Cardiac septum (tissue), 1 donor: Measurements from ENCODE around the gene PRAMEF8. TPM values are rescaled to one million over a fixed set of nuclear protein-coding genes. Genes with fewer than 3 reads are reported as not detected.
"Not testable (repeated sequence)": the region's sequence is repeated elsewhere in the genome, so short reads cannot be mapped to it uniquely, and the experiment has no call there.

Experiments
- DNase-seq: peaks from one replicate; pipeline ENCODE4 v3.0.0-alpha.2; 2020; ENCODE audit warnings: low spot score
- intact Hi-C: fragments of 100-400 bp; cut with DNase I; formaldehyde crosslinking; loops from one replicate; pipeline ENCODE4 v1.14.0; 2022
- long read RNA-seq: library from polyadenylated mRNA; unstranded; transcript quantifications from one replicate; pipeline ENCODE4 v2.0.0, GENCODE V29; 2021
- total RNA-seq: library from RNA; stranded (reverse); fragmentation: NEBNext Ultra II Directional; extraction: Animal tissue kit (Norgen Biotek cat#: 25700); gene quantifications from one replicate; pipeline ENCODE4 v1.2.1, GENCODE V29; 2021
- donor health status: DM: no; HTN: no; CAD: no.

Gene PRAMEF8
- not detected for total RNA-seq
- long read RNA-seq = 0 reads

DNA sequence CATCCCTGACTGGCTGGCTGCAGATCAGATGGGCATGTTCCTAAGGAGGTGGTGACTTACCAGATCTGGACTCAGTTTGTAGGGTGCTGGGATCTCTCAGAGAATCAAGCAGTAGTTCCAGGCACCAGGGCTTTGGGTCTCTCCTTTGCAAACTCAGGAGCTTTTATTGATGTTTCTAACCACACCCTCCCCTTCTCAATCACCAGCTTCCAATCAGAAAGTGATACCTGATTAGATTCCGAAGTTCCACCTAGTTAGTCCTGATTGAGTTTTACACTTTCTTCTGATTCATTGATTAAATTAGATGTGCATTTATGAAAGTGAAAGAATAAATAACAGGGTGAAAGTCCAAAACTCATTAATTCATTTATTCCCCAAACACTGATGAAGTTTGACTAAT is at the start of gene PRAMEF8:
TSS of gene PRAMEF8 (minus strand) at position 101 of the 400 bp plus-strand sequence. CDS start 1,046 bp downstream, outside the sequence.
- DNase-seq, intact Hi-C loops: not testable (repeated sequence)

DNA sequence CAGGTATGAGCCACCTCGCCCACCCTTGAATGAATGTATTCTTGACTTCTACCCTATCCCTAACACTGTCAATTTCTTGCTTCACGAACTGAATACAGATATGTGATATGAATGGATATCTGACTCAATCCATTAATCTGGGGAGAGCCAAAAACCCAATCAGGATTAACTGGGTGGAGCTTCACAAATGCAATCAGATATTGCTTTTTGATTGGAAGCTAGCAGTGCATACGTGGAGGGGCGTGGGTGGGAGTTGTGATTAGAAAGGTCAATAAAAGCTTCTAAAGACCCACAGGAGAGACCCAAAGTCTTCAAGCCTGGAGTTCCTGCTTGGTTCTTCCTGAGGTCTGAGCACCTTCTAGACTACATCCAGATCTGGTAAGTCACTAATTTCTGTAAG is 30.3 kb upstream of the PRAMEF8 start, which contains the start of gene PRAMEF15:
TSS of gene PRAMEF15 (plus strand) at position 301 of the 400 bp plus-strand sequence. CDS start 2,827 bp downstream, outside the sequence.
- DNase-seq, intact Hi-C loops: not testable (repeated sequence)

DNA sequence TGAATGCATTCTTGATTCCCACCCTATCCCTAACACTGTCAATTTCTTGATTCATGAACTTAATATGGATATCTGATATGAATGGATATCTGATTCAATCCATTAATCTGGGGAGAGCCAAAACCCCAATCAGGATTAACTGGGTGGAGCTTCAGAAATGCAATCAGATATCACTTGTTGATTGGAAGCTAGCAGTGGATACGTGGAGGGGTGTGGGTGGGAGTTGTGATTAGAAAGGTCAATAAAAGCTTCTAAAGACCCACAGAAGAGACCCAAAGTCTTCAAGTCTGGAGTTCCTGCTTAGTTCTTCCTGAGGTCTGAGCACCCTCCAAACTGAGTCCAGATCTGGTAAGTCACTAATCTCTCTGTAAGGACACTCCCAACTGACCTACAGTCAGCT is 18.3 kb upstream of the PRAMEF8 start, which contains the start of gene PRAMEF33:
TSS of gene PRAMEF33 (plus strand) at position 301 of the 400 bp plus-strand sequence. CDS start 2,416 bp downstream, outside the sequence.
- DNase-seq, intact Hi-C loops: not testable (repeated sequence)

DNA sequence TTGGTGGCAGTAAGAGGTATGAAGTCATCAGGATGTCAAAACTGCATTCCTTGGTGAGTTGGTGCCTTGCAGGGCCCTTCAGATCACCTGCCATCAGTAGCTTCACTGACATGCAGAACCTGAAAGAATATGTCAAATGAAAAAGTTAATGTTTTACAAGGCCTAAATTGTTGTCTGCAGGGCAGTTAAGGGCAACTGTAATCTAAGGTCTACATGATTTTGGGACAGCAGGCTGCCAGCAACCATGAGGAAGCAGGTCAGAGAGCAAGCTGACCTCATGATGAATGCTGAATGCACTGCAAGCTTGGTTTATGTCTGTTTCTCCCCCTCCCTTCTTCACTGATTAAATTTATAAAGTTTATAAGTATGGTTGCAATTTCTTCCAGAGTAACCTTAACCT is 17.3 kb upstream of the PRAMEF8 start:
- intact Hi-C loops, DNase-seq: not testable (repeated sequence)

DNA sequence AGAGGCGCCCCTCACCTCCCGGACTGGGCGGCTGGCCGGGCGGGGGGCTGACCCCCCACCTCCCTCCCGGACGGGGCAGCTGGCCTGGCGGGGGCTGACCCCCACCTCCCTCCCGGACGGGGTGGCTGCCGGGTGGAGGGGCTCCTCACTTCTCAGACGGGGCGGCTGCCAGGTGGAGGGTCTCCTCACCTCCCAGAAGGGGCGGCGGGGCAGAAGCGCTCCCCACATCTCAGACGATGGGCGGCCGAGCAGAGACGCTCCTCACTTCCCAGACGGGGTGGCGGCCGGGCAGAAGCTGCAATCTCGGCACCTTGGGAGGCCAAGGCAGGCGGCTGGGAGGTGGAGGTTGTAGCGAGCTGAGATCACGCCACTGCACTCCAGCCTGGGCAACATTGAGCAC is 13.8 kb upstream of the PRAMEF8 start:
- DNase-seq, intact Hi-C loops: not testable (repeated sequence)

DNA sequence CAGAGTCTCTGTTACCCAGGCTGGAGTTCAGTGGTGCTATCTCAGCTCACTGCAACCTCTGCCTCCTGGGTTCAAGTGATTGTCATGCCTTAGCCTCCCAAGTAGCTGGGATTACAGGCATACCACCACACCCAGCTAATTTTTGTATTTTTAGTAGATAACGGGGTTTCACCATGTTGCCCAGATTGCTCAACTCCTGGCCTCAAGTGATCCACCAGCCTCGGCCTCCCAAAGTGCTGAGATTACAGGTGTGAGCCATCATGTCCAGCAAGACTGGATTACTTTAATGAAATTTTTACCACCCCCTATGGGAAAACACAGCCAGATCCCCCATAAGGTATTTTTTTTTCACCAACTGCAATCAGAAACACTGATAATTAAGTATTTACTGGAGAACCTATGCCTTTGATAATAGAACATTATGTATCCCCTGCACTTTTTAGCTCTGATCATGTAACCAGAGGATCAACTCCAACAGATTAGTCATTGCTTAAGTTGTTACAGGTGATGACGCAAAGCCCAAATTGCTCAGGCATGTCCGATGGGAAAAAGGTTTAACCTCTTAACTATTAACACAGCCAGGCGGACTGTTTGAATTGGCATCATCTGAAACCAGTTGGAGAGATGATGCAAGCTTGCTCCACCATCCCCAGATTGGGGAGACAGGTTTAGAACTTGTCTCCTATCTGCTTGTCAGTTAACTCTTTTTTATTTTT is 12.4 kb upstream of the PRAMEF8 start:
- DNase-seq, intact Hi-C loops: not testable (repeated sequence)

DNA sequence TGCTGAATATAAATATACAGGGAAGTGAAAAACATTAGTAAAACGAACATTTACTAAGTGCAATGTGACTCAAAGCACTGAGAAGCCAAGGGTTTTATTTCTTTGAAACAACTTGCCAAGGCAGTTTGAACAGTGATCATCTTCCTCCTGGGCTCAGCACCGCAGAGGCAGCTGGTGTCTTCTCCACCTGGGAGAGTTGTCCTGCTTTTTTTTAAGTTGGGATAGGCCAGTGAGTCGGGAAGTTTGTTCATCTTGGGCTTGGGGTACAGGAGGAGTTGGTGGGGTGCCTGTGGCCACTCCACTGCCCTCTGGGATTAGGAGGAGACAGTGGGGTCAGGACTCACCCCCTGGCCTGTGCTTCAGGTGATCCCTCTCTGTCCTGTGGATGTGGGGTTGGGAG is 4.1 kb upstream of the PRAMEF8 start:
- intact Hi-C loops, DNase-seq: not testable (repeated sequence)

DNA sequence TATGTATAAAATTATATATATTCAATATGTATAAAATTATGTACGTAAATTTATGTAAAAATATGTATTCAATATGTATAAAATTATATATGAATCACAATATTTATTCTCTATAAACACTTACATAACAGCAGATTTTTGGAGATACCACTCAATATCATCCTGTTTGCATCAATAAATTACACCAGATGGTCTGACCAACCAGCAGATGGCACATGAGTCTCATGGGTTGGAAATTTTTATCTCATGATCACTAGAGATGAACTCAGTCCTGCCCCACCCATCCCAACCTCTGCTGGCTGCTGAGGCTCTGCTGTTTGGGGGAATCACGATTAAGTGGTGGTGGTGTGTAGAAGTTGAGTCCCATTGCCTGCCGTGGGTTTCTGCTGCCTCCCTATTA is 5.3 kb downstream of the PRAMEF8 start:
- DNase-seq, intact Hi-C loops: not testable (repeated sequence)

DNA sequence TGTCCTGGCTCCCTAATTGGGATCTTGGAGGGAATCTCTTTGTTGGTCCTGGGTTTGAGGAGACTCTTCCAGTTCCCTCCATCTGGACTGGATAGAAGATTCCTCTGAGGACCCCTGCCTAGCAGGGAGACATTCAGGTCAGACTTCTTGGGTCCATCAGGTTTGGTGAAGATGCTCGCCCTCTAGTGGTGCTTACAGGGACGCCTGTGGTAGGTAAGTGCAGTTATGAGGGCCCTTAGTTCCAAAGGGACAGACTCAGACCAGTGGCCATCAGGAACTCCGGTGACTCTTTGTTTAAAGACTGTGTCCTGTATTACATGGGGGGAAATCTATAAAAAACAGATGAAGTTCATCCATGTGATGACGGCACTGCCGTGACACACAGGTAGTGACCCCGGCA is 7.9 kb downstream of the PRAMEF8 start:
- DNase-seq, intact Hi-C loops: not testable (repeated sequence)

DNA sequence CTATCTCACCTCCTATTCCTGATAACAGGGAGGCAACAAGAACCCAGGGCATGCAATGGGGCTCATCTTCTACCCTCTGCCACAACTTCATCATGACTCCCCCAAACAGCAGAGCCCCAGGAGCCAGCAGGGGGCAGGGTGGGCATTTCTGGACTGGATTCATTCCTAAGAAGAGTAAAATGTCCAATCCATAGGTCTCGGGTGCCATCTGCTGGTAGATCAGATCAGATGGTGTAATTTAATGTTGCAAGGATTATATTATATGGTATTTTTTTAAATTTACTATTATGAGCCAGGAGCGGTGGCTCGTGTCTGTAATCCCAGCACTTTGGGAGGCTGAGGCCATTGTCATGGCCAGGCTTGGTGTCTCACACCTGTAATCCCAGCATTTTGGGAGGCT is 19.8 kb downstream of the PRAMEF8 start:
- DNase-seq, intact Hi-C loops: not testable (repeated sequence)

DNA sequence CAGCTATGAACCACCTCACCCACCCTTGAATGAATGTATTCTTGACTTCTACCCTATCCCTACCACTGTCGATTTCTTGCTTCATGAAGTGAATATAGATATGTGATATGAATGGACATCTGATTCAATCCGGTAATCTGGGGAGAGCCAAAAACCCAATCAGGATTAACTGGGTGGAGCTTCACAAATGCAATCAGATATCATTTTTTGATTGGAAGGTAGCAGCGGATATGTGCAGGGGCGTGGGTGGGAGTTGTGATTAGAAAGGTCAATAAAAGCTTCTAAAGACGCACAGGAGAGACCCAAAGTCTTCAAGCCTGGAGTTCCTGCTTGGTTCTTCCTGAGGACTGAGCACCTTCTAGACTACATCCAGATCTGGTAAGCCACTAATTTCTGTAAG is 31.0 kb downstream of the PRAMEF8 start, which contains the start of gene PRAMEF5:
TSS of gene PRAMEF5 (plus strand) at position 301 of the 400 bp plus-strand sequence. CDS start 5,071 bp downstream, outside the sequence.
- intact Hi-C loops, DNase-seq: not testable (repeated sequence)

DNA sequence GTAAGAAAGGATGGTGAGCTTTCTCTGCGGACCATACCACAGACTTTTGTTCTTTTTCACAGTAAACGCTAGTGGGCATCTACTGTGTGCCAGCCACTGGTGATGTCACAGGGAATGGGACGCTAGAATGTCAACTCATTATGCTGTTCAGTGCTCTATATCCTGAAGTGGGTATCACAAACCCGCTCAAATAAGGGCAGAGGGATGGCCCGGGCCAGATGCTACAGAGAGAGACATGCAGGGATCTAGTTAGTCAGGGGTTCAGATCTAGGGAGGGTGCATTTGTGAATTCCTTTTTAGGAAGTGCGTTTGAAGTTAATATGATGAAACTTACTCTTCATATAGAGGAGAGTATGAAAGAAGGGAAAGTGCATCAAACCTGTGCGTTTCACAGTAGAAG is 37.8 kb downstream of the PRAMEF8 start:
- DNase-seq = peak; percentile 66
- intact Hi-C loops = not testable (repeated sequence)

DNA sequence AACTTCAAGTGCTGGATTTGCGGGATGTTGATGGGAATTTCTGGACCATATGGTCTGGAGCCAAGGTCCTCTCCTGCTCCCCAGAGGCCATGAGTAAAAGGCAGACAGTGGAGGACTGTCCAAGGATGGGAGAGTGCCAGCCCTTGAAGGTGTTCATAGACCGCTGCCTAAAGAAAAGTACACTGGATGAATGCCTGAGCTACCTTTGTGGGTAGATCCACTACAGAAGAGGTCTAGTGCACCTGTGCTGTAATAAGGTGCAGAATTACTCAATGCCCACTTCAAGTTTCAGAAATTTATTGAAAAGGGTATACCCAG is 38.4 kb downstream of the PRAMEF8 start:
- DNase-seq, intact Hi-C loops: not testable (repeated sequence)

DNA sequence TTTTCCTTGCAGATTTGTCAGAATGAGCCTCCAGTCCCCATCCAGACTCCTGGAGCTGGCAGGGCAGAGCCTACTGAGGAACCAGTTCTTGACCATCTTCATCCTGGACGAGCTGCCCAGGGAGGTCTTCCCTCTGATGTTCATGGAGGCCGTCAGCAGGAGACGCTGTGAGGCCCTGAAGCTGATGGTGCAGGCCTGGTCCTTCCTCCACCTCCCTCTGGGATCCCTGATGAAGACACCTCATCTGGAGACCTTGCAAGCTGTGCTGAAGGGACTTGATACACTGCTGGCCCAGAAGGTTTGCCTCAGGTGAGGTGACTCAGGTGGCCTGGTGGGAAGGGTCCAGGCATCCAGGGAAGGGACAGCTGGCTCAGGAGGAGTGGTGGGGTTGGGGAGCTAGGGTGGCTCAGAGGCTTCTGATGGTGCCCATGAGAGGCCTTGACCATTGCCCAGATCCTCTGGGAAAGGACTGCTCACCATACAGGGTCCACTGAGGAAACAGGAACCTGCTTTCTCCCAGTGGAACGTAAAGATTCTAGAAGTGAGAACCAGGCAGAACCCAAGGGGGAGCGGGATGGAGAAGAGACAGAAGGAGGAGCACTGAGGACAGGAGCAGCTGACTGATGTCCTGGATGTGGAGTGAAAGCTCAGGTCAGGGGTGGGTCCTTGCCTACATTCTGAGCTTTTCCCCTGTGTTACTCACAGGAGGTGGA is 38.9 kb downstream of the PRAMEF8 start:
- peak; percentile 67 for DNase-seq
- intact Hi-C loops = not testable (repeated sequence)

DNA sequence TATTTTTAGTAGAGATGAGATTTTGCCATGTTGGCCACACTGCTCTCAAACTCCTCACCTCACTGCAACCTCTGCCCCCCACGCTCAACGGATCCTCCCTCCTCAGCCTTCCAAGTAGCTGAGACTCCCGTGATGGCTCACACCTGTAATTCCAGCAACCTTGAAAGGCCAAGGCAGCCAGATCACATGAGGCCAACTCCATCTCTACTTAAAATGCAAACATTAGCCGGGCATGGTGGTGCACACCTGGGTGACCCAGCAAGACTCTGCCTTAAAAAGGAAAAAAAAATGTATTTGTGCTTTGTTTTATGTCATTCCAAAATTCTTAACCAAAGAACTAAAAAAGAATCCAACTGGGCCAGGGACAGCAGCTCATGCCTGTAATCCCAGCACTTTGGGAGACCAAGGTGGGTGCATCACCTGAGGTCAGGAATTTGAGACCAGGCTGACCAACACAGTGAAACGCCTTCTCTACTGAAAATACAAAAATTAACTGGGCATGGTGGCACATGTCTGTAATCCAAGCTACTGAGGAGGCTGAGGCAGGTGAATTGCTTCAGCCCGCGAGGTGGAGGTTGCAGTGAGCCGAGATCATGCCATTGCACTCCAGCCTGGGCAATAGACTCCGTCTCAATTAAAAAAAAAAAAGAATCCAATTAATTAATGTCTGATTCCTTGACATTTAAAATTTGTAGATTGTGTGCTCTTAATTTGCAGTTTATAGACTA is 41.2 kb downstream of the PRAMEF8 start:
- intact Hi-C loops = not testable (repeated sequence)
- peak; percentile 64 for DNase-seq

DNA sequence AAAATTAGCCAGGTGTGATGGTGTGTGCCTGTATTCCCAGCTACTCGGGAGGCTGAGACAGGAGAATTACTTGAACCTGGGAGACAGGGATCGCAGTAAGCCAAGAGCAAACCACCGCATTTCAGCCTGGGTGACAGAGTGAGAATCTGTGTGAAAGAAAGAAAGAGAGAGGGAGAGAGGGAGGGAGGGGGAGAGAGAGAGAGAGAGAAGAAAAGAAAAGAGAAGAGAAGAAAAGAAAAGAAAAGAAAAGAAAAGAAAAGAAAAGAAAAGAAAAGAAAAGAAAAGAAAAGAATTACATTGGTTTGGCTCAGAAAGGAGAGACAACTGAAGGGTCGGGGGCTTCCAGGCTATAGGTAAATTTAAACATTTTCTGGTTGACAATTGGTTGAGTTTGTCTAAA is 45.3 kb downstream of the PRAMEF8 start:
- DNase-seq, intact Hi-C loops: not testable (repeated sequence)

DNA sequence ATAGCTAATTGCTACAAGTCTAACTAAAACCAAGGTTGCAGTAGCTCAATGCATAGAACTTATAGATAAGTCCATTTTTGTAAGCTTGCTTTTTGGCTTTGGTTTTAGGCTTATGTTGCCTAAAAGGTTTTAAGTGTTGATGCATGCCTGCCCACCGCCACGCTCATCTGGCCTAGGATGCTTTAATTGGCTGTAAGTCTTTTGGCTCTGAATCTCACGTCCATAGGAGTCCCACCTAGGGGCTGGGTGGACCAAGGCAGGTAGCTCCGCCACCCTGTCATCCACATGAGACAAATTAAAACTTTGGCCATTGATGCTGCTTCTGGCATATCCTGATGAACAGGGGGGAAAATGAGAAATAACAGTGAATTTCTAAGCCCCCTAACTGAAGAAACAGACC is 47.4 kb downstream of the PRAMEF8 start:
- intact Hi-C loops, DNase-seq: not testable (repeated sequence)

DNA sequence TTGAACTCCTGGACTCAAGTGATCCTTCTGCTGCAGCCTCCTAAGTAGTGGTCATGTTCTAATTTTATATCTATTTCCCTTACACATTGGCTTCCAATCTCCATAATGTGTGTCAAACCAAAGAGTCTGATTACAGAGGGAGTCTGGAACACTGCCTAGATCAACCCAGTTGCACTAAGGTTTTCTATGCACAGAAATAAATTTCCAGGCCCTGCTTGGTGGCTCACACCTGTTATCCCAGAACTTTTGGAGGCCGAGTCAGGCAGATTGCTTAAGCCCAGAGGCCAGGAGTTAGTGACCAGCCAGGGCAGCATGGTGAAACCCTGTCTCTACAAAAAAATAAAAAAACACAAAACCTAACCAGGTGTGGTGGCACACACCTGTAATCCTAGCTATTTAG is 50.9 kb downstream of the PRAMEF8 start:
- DNase-seq = peak; percentile 56
- intact Hi-C loops = not testable (repeated sequence)

DNA sequence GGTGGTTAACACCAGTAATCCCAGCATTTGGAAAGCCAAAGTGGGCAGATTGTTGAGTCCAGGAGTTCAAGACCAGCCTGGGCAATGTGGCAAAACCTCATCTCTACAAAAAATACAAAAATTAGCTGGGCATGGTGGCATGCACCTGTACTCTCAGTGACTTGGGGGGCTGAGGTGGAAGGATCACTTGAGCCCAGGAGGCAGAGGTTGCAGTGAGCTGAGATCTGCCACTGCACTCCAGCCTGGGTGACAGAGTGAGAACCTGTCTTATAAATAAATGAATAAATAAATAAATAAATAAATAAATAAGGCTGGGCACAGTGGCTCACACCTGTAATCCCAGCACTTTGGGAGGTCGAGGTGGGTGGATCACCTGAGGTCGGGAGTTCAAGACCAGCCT is 52.9 kb downstream of the PRAMEF8 start:
- DNase-seq = peak; percentile 65
- intact Hi-C loops = not testable (repeated sequence)
